Measurements from ENCODE around the gene UNC5B.

DNA sequence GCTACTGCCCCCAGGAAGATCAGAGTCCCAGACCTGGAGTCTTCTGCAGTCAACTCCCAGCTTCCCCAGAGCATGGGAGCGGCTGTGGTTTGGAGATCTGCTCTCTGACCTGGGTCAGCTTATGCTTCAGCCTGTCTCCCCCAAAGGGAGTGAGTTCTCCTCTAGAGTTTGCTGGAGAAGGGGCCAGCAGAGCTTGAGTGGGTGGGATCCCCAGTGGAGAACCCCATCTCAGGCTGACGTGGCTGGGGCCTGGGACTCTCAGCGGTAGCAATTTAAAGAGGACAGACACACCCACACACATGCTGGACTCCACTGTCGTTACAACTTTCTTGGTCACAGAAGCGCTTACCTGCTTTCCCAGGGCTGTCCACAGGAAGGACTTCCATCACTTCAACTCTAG lies 6.3 kb downstream of the UNC5B start:
- TF ChIP-seq, protein P1, sequence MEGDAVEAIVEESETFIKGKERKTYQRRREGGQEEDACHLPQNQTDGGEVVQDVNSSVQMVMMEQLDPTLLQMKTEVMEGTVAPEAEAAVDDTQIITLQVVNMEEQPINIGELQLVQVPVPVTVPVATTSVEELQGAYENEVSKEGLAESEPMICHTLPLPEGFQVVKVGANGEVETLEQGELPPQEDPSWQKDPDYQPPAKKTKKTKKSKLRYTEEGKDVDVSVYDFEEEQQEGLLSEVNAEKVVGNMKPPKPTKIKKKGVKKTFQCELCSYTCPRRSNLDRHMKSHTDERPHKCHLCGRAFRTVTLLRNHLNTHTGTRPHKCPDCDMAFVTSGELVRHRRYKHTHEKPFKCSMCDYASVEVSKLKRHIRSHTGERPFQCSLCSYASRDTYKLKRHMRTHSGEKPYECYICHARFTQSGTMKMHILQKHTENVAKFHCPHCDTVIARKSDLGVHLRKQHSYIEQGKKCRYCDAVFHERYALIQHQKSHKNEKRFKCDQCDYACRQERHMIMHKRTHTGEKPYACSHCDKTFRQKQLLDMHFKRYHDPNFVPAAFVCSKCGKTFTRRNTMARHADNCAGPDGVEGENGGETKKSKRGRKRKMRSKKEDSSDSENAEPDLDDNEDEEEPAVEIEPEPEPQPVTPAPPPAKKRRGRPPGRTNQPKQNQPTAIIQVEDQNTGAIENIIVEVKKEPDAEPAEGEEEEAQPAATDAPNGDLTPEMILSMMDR (IDR thresholded peaks at IDR 0.05), result no peak
- no peak for TF ChIP-seq POLR2A (IDR thresholded peaks at IDR 0.05)
